ENCODE measurements around the gene MAPK7. TPM values are rescaled to one million over a fixed set of nuclear protein-coding genes. Genes with fewer than 3 reads are reported as not detected.

Gene MAPK7
- total and polyA plus RNA-seq, 2 donors (not counting 3 experiments of a cell fraction or from before 2014, with no cell fraction given): 16.8 to 30.7 TPM

DNA sequence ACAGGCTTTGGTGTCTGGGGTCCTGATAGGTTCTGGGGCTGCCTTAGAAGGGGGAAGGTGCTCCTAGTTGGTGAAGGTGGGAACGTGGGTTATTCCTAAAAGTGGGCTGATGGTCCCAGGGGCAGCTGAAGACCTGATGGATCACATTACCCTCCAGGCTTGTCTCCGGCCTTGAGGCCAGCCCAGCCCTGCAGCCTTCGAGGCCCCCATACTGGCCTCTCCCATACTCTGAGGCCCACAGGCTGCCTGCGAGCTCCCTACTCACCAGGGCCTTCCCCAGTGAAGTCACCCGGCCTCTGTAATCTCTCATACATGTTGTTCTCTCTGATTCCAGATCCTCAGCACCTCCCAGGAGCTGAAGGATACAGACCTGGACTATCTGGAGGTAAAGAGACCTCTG lies 35.5 kb downstream of the MAPK7 start:
- no peaks in the 10 kb centered on the region for H3K9me1 ChIP-seq (replicated peaks; ENCODE audit: control insufficient read depth, extremely low read depth, insufficient read depth, low read length)
- BruUV-seq (replicated peaks): no TSS peak
- H2AFZ ChIP-seq (ENCODE audit: low read depth, low read length): no peak overlapping the region
- H3K79me2 ChIP-seq (ENCODE audit: control insufficient read depth, insufficient read depth, low read length): no peaks in the 10 kb centered on the region
- POLR2A ChIA-PET: no interaction called here
- H3K9ac ChIP-seq (replicated peaks; ENCODE audit: extremely low read depth, insufficient read depth, low read length): no peak overlapping the region
- dilution Hi-C loops (cut with MboI; ENCODE audit: extremely low pct_ligation_motif_present, low sequenced_read_pairs): no loop called here
- DNase-seq (ENCODE audit: low read depth, low spot score): no peak
- FAIRE-seq: no peak
- TF ChIP-seq, protein P1, sequence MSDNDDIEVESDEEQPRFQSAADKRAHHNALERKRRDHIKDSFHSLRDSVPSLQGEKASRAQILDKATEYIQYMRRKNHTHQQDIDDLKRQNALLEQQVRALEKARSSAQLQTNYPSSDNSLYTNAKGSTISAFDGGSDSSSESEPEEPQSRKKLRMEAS (IDR thresholded peaks at IDR 0.05; ENCODE audit: insufficient read depth, insufficient read length): no peak
- no peak for TF ChIP-seq POLR2A (IDR thresholded peaks at IDR 0.05; ENCODE audit: low read depth, low read length)
- no peak for TF ChIP-seq JUN (IDR thresholded peaks at IDR 0.05; ENCODE audit: borderline replicate concordance, insufficient read depth, insufficient read length, low read depth)
- no peak for TF ChIP-seq GATA2 (IDR thresholded peaks at IDR 0.05; ENCODE audit: insufficient read depth, insufficient read length, low read depth, low read length)
- TF ChIP-seq MYC (IDR thresholded peaks at IDR 0.05; ENCODE audit: low read depth, low read length): no peak
- TF ChIP-seq POLR2AphosphoS5 (IDR thresholded peaks at IDR 0.05; ENCODE audit: insufficient read depth, low read depth, low read length): no peak
- TF ChIP-seq, protein P2, sequence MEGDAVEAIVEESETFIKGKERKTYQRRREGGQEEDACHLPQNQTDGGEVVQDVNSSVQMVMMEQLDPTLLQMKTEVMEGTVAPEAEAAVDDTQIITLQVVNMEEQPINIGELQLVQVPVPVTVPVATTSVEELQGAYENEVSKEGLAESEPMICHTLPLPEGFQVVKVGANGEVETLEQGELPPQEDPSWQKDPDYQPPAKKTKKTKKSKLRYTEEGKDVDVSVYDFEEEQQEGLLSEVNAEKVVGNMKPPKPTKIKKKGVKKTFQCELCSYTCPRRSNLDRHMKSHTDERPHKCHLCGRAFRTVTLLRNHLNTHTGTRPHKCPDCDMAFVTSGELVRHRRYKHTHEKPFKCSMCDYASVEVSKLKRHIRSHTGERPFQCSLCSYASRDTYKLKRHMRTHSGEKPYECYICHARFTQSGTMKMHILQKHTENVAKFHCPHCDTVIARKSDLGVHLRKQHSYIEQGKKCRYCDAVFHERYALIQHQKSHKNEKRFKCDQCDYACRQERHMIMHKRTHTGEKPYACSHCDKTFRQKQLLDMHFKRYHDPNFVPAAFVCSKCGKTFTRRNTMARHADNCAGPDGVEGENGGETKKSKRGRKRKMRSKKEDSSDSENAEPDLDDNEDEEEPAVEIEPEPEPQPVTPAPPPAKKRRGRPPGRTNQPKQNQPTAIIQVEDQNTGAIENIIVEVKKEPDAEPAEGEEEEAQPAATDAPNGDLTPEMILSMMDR (IDR thresholded peaks at IDR 0.05; ENCODE audit: extremely low read depth in 1 of 2, insufficient read depth in 1 of 2, low read depth in 1 of 2, low read length in 2 of 2): no peak
- TF ChIP-seq FOS (IDR thresholded peaks at IDR 0.05; ENCODE audit: borderline replicate concordance, insufficient read depth, low read length): no peak
- no peak for TF ChIP-seq EZH2 (IDR thresholded peaks at IDR 0.05; ENCODE audit: borderline replicate concordance, low read depth, low read length, severe bottlenecking)
- no peak overlapping the region for H3K27ac ChIP-seq (ENCODE audit: insufficient read depth, low read depth, low read length)
- no peaks in the 10 kb centered on the region for H3K9me3 ChIP-seq (replicated peaks; ENCODE audit: control insufficient read depth, insufficient read depth, low read length)
- no peak overlapping the region for H3K4me3 ChIP-seq (replicated peaks in 1 of 3; ENCODE audit: insufficient read depth in 1 of 3, low read depth in 1 of 3, low read length in 3 of 3)
- no peaks in the 10 kb centered on the region for H4K20me1 ChIP-seq (replicated peaks; ENCODE audit: control insufficient read depth, extremely low read depth, insufficient read depth, low read length)
- no peaks in the 10 kb centered on the region for H3K4me1 ChIP-seq (ENCODE audit: control insufficient read depth, extremely low read depth, insufficient read depth, low read length)
- intact Hi-C loops (cut with micrococcal nuclease): no loop called here
- no peaks in the 10 kb centered on the region for H3K36me3 ChIP-seq (ENCODE audit: control insufficient read depth in 2 of 2, extremely low read depth in 1 of 2, insufficient read depth in 2 of 2, low read length in 2 of 2)
- CTCF ChIA-PET: no interaction called here
- H3K27me3 ChIP-seq (ENCODE audit: control insufficient read depth in 2 of 2, insufficient read depth in 2 of 2, low read length in 2 of 2): peaks cover 4 to 7% of the 10 kb centered on the region in 2 experiments
- no peak overlapping the region for H3K4me2 ChIP-seq (ENCODE audit: insufficient read depth, low read length)

Data from endothelial cell of umbilical vein (primary cell).